ENCODE measurements around the gene EPOP.
"Not testable (repeated sequence)": the region's sequence is repeated elsewhere in the genome, so short reads cannot be mapped to it uniquely, and the experiment has no call there.

The EPOP gene

DNA sequence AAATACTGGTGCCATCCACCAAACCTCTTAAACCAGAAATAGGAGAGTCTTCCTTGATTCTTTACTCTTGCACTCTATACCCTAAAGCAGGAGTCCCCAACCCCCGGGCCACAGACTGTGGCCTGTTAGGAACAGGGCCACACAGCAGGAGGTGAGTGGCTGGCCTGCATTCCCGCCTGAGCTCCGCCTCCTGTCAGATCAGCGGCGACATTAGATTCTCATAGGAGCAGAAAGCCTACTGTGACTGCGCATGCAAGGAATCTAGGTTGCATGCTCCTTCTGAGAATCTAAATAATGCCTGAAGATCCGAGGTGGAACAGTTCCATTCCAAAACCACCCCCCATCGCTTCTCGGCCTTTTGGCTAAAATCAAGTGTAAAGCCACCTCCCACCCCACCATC lies 38.7 kb downstream of the EPOP start:
- DNase-seq: no peak

GRCh38 chr17:38632334-38632733 lies 42.4 kb downstream of the EPOP start:
- DNase-seq: no peak

DNA sequence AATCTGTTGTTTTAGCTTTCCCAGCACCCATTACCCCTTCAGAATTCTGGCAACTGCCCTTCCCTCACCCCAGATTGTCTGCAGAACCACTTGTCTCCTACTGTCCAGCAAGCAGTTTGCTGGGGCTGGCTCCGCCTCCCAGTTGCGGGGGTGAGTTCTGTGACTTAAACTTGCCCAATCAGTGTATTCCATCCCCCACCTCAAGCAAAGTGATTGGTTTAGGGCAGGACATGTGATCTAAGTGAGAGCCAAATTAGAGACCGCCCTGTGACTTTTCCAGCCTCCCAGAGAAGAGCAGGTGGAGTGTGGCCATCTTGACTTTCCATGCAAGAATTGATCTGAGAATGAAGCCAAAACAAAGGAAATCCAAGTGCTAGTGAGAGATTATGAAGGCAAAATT lies 46.3 kb downstream of the EPOP start:
- no peak for DNase-seq

DNA sequence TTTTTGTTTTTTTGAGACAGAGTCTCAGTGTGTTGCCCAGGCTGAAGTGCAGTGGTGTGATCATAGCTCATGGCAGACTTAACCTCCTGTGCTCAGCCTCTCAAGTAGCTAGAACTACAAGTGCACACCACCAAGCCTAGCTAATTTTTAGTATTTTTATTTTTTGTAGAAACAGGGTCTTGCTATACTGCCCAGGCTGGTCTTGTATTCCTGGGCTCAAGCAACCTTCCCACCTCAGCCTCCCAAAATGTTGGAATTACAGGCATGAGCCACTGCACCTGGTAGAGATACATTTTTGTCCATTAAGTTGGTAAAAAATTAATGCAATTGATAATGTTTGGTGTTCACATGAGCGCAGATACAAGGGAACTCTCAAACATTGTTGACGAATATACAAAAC lies 46.8 kb downstream of the EPOP start:
- no peak for DNase-seq

DNA sequence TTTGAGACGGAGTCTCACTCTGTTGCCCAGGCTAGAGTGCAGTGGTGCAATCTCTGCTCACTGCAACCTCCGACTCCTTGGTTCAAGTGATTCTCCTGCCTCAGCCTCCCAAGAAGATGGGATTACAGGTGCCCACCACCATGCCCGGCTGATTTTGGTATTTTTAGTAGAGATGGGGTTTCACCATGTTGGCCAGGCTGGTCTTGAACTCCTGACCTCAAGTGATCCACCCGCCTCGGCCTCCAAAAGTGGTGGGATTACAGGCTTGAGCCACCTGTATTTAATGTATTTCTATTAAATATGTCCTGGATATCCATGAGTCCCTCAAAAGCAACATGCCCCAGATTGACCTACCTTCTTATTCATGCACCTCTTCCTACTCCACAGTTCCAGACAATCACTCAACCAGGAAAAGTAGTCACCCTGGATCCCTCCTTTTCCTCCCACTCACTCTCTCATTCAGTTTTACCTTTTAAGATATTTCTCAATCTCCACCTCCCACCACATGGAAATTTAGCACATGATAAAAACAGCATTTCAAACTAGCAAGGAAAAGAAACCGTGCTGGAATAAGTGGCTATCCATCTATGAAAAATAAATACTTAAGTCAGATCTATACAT lies 48.0 kb downstream of the EPOP start:
- DNase-seq: not testable (repeated sequence)

DNA sequence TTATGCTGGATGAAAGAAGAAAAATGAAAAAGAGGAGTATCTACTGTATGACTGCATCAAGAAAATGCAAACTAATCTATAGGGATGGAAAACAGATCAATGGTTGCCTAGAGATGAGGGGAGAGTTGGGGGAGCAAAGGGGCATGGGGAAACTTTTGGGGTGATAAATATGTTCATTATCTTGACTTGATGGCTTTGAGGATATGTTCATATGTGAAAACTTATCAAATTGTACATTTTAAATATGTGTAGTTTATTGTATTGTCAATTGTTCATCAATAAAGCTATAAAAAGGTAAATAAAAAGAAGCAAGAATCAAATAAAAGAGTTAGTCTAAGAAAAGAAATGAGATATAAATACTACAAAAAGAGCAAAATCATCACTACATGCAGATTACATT lies 49.3 kb downstream of the EPOP start:
- DNase-seq: no peak

GRCh38 chr17:38624782-38625355 lies 49.9 kb downstream of the EPOP start:
- DNase-seq: not testable (repeated sequence)

Data from activated effector memory CD4-positive, alpha-beta T cell treated with Interleukin-2 at 50 U/mL for 16 hours (primary cell).